Neural cell (in vitro differentiated cells): ENCODE measurements around the gene ANKS1A. TPM values are rescaled to one million over a fixed set of nuclear protein-coding genes. Genes with fewer than 3 reads are reported as not detected.

Experiments
- H2AFZ ChIP-seq: fragments of 200-600, 300-800 bp; sonication (generic), shearing (Covaris generic); 2 replicates; pipeline ENCODE4 v1.6.0; 2014; ENCODE audit warnings: low read depth, mild to moderate bottlenecking, antibody characterized with exemption, low read length, moderate library complexity
- H3F3A ChIP-seq: fragments of 200-600 bp; shearing (Covaris generic); 2 replicates; pipeline ENCODE4 v1.6.1; 2016; ENCODE audit warnings: mild to moderate bottlenecking, moderate library complexity, mixed read lengths, antibody characterized with exemption, low read length; ENCODE audit not compliant: insufficient read depth, poor library complexity, severe bottlenecking
- H3K27ac ChIP-seq: fragments of 200-600, 300-800 bp; sonication (generic), shearing (Covaris generic); 2 replicates; pipeline ENCODE4 v1.5.1; 2014; ENCODE audit warnings: mild to moderate bottlenecking, low read length, moderate library complexity
- H3K27me3 ChIP-seq: fragments of 300-800, 200-600 bp; sonication (generic), shearing (Covaris generic); 2 replicates; pipeline ENCODE4 v1.6.0; 2014; ENCODE audit warnings: mild to moderate bottlenecking, low read depth, low read length, moderate library complexity; ENCODE audit not compliant: insufficient read depth
- H3K36me3 ChIP-seq: fragments of 300-800, 200-600 bp; sonication (generic), shearing (Covaris generic); 2 replicates; pipeline ENCODE4 v1.5.1; 2014; ENCODE audit warnings: mild to moderate bottlenecking, antibody characterized with exemption, low read length, moderate library complexity; ENCODE audit not compliant: insufficient read depth
- H3K4me2 ChIP-seq: fragments of 300-800, 200-600 bp; sonication (generic), shearing (Covaris generic); 2 replicates; pipeline ENCODE4 v1.6.0; 2014; ENCODE audit warnings: mild to moderate bottlenecking, low read length
- H3K4me3 ChIP-seq: fragments of 300-800, 200-600 bp; sonication (generic), shearing (Covaris generic); 2 replicates; pipeline ENCODE4 v1.5.1; 2014; ENCODE audit warnings: mild to moderate bottlenecking, low read length, moderate library complexity
- H3K79me2 ChIP-seq: fragments of 200-600 bp; shearing (Covaris generic); replicated peaks from 2 replicates; pipeline ENCODE4 v1.6.0; 2014; ENCODE audit warnings: mild to moderate bottlenecking, low read length, moderate library complexity; ENCODE audit not compliant: insufficient read depth
- H3K9ac ChIP-seq: fragments of 300-800, 200-600 bp; sonication (generic), shearing (Covaris generic); 2 replicates; pipeline ENCODE4 v1.6.1; 2016; ENCODE audit warnings: mild to moderate bottlenecking, low read length, mixed read lengths
- H3K9me2 ChIP-seq: fragments of 200-600 bp; shearing (Covaris generic); 2 replicates; pipeline ENCODE4 v1.6.1; 2016; ENCODE audit warnings: mild to moderate bottlenecking, low read length, mixed read lengths; ENCODE audit not compliant: insufficient read depth
- H3K9me3 ChIP-seq: fragments of 200-600, 300-800 bp; sonication (generic), shearing (Covaris generic); 2 replicates; pipeline ENCODE4 v1.6.1; 2016; ENCODE audit warnings: mild to moderate bottlenecking, mixed run types, low read length, moderate library complexity, mixed read lengths
- H4K20me1 ChIP-seq: fragments of 200-600 bp; shearing (Covaris generic); 2 replicates; pipeline ENCODE4 v1.6.1; 2016; ENCODE audit warnings: mild to moderate bottlenecking, mixed run types; ENCODE audit not compliant: insufficient read depth
- EP300 ChIP-seq: fragments of 450-650 bp; conservative IDR thresholded peaks from 2 replicates; pipeline ENCODE4 v1.6.1; 2014; ENCODE audit warnings: antibody characterized with exemption, mild to moderate bottlenecking, moderate library complexity; ENCODE audit not compliant: poor library complexity, severe bottlenecking
- EZH2 ChIP-seq: fragments of 200-600, 300-800 bp; shearing (Covaris generic), sonication (generic); IDR thresholded peaks from 2 replicates; pipeline ENCODE4 v1.6.1; 2014; ENCODE audit warnings: antibody characterized with exemption, low read length, borderline replicate concordance, mild to moderate bottlenecking; ENCODE audit not compliant: insufficient read depth, poor library complexity, severe bottlenecking
- MXI1 ChIP-seq: fragments of 450-650 bp; conservative IDR thresholded peaks from 2 replicates; pipeline ENCODE4 v1.6.1; 2014; ENCODE audit warnings: antibody characterized with exemption, mild to moderate bottlenecking; ENCODE audit not compliant: poor library complexity, severe bottlenecking
- POLR2AphosphoS5 ChIP-seq: IDR thresholded peaks from 2 replicates; pipeline ENCODE4 v1.6.1; 2012
- RAD21 ChIP-seq: fragments of 450-650 bp; conservative IDR thresholded peaks from 2 replicates; pipeline ENCODE4 v1.6.1; 2014; ENCODE audit warnings: antibody characterized with exemption, mild to moderate bottlenecking, moderate library complexity
- SMC3 ChIP-seq: fragments of 450-650 bp; conservative IDR thresholded peaks from 2 replicates; pipeline ENCODE4 v1.6.1; 2014; ENCODE audit warnings: antibody characterized with exemption, mild to moderate bottlenecking, moderate library complexity; ENCODE audit not compliant: poor library complexity
- TAF1 ChIP-seq: IDR thresholded peaks from 2 replicates; pipeline ENCODE4 v1.6.1; 2012; ENCODE audit warnings: low read depth
- polyA plus RNA-seq: library from polyadenylated mRNA; depleted of rRNA; stranded (reverse); fragments of >200 nt; gene quantifications from 2 replicates; pipeline ENCODE4 v1.2.3, GENCODE V29; 2014
- TF ChIP-seq, protein P1 (sequence below): IDR thresholded peaks from 2 replicates; pipeline ENCODE4 v1.6.1; 2012; ENCODE audit warnings: borderline replicate concordance
- TF ChIP-seq, protein P2 (sequence below): fragments of 450-650 bp; IDR thresholded peaks from 2 replicates; pipeline ENCODE4 v1.5.1; 2014; ENCODE audit warnings: antibody characterized with exemption, mild to moderate bottlenecking, moderate library complexity; ENCODE audit not compliant: poor library complexity, severe bottlenecking

Gene ANKS1A
- polyA plus RNA-seq, 1 donor from 2014 or later, result 22.6 TPM

- no peaks in the 10 kb centered on the region for H3K27me3 ChIP-seq
- no peaks in the 10 kb centered on the region for H3K9me3 ChIP-seq
- no peaks in the 10 kb centered on the region for H3K36me3 ChIP-seq
- no peaks in the 10 kb centered on the region for H3K79me2 ChIP-seq
- no peak overlapping the region for H3K27ac ChIP-seq
- no peak overlapping the region for H3K9ac ChIP-seq
- no peak overlapping the region for H3K4me3 ChIP-seq
- H2AFZ ChIP-seq, result no peak overlapping the region
- H3K4me2 ChIP-seq, result no peak overlapping the region
- H4K20me1 ChIP-seq, result no peaks in the 10 kb centered on the region
- H3K9me2 ChIP-seq, result no peaks in the 10 kb centered on the region
- TF ChIP-seq, protein P1, sequence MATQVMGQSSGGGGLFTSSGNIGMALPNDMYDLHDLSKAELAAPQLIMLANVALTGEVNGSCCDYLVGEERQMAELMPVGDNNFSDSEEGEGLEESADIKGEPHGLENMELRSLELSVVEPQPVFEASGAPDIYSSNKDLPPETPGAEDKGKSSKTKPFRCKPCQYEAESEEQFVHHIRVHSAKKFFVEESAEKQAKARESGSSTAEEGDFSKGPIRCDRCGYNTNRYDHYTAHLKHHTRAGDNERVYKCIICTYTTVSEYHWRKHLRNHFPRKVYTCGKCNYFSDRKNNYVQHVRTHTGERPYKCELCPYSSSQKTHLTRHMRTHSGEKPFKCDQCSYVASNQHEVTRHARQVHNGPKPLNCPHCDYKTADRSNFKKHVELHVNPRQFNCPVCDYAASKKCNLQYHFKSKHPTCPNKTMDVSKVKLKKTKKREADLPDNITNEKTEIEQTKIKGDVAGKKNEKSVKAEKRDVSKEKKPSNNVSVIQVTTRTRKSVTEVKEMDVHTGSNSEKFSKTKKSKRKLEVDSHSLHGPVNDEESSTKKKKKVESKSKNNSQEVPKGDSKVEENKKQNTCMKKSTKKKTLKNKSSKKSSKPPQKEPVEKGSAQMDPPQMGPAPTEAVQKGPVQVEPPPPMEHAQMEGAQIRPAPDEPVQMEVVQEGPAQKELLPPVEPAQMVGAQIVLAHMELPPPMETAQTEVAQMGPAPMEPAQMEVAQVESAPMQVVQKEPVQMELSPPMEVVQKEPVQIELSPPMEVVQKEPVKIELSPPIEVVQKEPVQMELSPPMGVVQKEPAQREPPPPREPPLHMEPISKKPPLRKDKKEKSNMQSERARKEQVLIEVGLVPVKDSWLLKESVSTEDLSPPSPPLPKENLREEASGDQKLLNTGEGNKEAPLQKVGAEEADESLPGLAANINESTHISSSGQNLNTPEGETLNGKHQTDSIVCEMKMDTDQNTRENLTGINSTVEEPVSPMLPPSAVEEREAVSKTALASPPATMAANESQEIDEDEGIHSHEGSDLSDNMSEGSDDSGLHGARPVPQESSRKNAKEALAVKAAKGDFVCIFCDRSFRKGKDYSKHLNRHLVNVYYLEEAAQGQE, result no peak
- TF ChIP-seq MXI1, result no peak
- TF ChIP-seq SMC3, result no peak
- TF ChIP-seq RAD21, result no peak
- TF ChIP-seq EP300, result no peak
- TF ChIP-seq, protein P2, sequence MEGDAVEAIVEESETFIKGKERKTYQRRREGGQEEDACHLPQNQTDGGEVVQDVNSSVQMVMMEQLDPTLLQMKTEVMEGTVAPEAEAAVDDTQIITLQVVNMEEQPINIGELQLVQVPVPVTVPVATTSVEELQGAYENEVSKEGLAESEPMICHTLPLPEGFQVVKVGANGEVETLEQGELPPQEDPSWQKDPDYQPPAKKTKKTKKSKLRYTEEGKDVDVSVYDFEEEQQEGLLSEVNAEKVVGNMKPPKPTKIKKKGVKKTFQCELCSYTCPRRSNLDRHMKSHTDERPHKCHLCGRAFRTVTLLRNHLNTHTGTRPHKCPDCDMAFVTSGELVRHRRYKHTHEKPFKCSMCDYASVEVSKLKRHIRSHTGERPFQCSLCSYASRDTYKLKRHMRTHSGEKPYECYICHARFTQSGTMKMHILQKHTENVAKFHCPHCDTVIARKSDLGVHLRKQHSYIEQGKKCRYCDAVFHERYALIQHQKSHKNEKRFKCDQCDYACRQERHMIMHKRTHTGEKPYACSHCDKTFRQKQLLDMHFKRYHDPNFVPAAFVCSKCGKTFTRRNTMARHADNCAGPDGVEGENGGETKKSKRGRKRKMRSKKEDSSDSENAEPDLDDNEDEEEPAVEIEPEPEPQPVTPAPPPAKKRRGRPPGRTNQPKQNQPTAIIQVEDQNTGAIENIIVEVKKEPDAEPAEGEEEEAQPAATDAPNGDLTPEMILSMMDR, result no peak
- TF ChIP-seq POLR2AphosphoS5, result no peak
- no peak for TF ChIP-seq EZH2
- no peak for TF ChIP-seq TAF1
- H3F3A ChIP-seq, result no peaks in the 10 kb centered on the region
These were observed 52.4 kb downstream of the ANKS1A start for GRCh38 chr6:34941421-34941820.

- Histone ChIP-seq H3K27ac (no peak overlapping the region), H3F3A (no peaks in the 10 kb centered on the region), H3K9ac (no peak overlapping the region), H4K20me1 (no peaks in the 10 kb centered on the region), H3K9me2 (no peaks in the 10 kb centered on the region), H3K27me3 (no peaks in the 10 kb centered on the region), H3K4me2 (no peak overlapping the region), H3K4me3 (no peak overlapping the region), H3K9me3 (no peaks in the 10 kb centered on the region), H2AFZ (no peak overlapping the region), H3K79me2 (no peaks in the 10 kb centered on the region), H3K36me3 (no peaks in the 10 kb centered on the region)
- TF ChIP-seq EP300 (no peak), RAD21 (no peak), SMC3 (no peak)
- TF ChIP-seq, protein P2, result no peak
These were observed 56.3 kb downstream of the ANKS1A start for GRCh38 chr6:34945317-34945716.
